ENCODE results near the gene PAFAH1B1. TPM values are rescaled to one million over a fixed set of nuclear protein-coding genes. Genes with fewer than 3 reads are reported as not detected.

The PAFAH1B1 gene
- total and polyA plus RNA-seq, 2 donors (not counting 1 experiment from before 2014, with no cell fraction given): 41.4 to 170 TPM

DNA sequence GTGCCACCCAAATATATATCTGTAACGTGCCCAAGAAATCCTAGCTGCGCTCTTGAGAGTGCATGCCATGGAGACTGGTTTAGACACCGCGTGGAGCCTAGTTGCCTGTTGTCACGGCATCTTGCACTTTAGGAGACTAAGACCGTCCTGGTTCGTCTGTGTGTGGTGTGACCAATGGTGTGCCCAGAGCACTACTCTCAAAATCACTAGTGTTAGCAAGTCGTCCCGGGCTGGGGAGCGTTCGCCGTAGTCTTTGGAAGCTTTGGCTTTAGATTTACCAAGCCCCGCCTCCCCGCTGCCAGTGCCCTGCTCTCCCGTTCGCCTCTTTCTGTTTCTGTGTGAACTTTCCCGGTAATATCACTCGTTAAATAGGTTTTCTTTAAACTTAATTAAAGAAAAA is 91.1 kb downstream of the PAFAH1B1 start:
- no peaks in the 10 kb centered on the region for H3K27me3 ChIP-seq (replicated peaks in 1 of 4; ENCODE audit: control extremely low read depth in 1 of 4, control insufficient read depth in 3 of 4, insufficient read depth in 4 of 4, low read length in 3 of 4)
- H3K4me3 ChIP-seq (ENCODE audit: control extremely low read depth in 1 of 5, extremely low read depth in 1 of 5, insufficient read depth in 1 of 5, low read depth in 2 of 5, low read length in 4 of 5): no peak overlapping the region
- Mint-ChIP-seq H3K4me1 (peaks cover 6% of the 10 kb centered on the region), H3K9me3 (ENCODE audit: insufficient read depth) (no peaks in the 10 kb centered on the region), H3K4me3 (no peak overlapping the region), H3K27me3 (no peaks in the 10 kb centered on the region), H3K27ac (no peak overlapping the region)
- peaks cover 5 to 44% of the 10 kb centered on the region in 2 experiments for H3K36me3 ChIP-seq (replicated peaks in 1 of 2; ENCODE audit: control extremely low read depth in 1 of 2, control insufficient read depth in 1 of 2, extremely low read depth in 1 of 2, insufficient read depth in 2 of 2, low read length in 1 of 2)
- ATAC-seq (ENCODE audit: low read depth) (no peak), DNase-seq (no peak)
- no peaks in the 10 kb centered on the region for H3K4me1 ChIP-seq (ENCODE audit: control insufficient read depth in 2 of 2, insufficient read depth in 2 of 2, low read length in 2 of 2)
- H4K20me1 ChIP-seq (ENCODE audit: control insufficient read depth, insufficient read depth, low read length, poor library complexity, severe bottlenecking): peaks cover 9% of the 10 kb centered on the region
- intact Hi-C loops (cut with micrococcal nuclease): no loop called here
- no peak overlapping the region for H3K4me2 ChIP-seq (replicated peaks; ENCODE audit: low read depth, low read length, poor library complexity, severe bottlenecking)
- H2AFZ ChIP-seq (ENCODE audit: insufficient read depth, low read depth, low read length, poor library complexity, severe bottlenecking): no peak overlapping the region
- ChIA-PET POLR2A (interaction anchor here (0.6 kb wide), 1 partner anchor 972 kb away, joined by 5 read pairs; no protein-coding TSS in a partner anchor), CTCF (interaction anchor here (1.2 to 3.0 kb wide), 2 partner anchors 9 to 37 kb away, joined by 3 to 14 read pairs; no protein-coding TSS in a partner anchor)
- H3K27ac ChIP-seq (ENCODE audit: low read length in 2 of 2): no peak overlapping the region
- no peaks in the 10 kb centered on the region for H3K9me3 ChIP-seq (ENCODE audit: control extremely low read depth in 1 of 3, control insufficient read depth in 2 of 3, insufficient read depth in 1 of 3, low read length in 2 of 3)
- H3K9ac ChIP-seq (ENCODE audit: low read length): no peak overlapping the region
- WGBS (ENCODE audit: insufficient coverage): 96% methylated on average over 9 of the region's 18 CpGs
- H3K79me2 ChIP-seq (ENCODE audit: control insufficient read depth, insufficient read depth, low read length): no peaks in the 10 kb centered on the region
- no peak for TF ChIP-seq EZH2 (IDR thresholded peaks at IDR 0.05; ENCODE audit: borderline replicate concordance, insufficient read depth, low read depth, low read length, poor library complexity, severe bottlenecking)
- TF ChIP-seq, protein P1, sequence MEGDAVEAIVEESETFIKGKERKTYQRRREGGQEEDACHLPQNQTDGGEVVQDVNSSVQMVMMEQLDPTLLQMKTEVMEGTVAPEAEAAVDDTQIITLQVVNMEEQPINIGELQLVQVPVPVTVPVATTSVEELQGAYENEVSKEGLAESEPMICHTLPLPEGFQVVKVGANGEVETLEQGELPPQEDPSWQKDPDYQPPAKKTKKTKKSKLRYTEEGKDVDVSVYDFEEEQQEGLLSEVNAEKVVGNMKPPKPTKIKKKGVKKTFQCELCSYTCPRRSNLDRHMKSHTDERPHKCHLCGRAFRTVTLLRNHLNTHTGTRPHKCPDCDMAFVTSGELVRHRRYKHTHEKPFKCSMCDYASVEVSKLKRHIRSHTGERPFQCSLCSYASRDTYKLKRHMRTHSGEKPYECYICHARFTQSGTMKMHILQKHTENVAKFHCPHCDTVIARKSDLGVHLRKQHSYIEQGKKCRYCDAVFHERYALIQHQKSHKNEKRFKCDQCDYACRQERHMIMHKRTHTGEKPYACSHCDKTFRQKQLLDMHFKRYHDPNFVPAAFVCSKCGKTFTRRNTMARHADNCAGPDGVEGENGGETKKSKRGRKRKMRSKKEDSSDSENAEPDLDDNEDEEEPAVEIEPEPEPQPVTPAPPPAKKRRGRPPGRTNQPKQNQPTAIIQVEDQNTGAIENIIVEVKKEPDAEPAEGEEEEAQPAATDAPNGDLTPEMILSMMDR (IDR thresholded peaks at IDR 0.05): no peak

DNA sequence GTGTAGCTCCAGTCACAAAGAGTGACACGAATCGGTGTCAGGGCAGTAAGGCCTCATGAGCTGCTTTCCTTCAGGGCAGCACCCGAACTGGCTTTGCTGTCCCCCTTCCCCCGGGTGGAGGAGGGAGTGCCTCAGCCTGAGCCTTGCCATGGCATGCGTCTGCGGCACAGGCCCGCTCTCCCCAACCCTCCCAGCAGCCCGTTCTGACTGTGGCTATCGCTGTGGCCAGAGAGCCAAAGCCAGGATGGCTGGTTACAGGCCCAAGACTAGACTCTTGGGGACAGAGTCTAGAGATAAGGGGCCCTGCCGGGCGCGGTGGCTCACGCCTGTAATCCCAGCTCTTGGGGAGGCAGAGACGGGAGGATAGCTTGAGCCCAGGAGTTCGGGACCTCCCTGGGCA is 92.2 kb downstream of the PAFAH1B1 start:
- no peaks in the 10 kb centered on the region for H3K27me3 Mint-ChIP-seq
- H3K27ac ChIP-seq (ENCODE audit: low read length in 2 of 2): no peak overlapping the region
- no peak overlapping the region for H3K9ac ChIP-seq (ENCODE audit: low read length)
- no peak overlapping the region for H2AFZ ChIP-seq (ENCODE audit: insufficient read depth, low read depth, low read length, poor library complexity, severe bottlenecking)
- peaks cover 0 to 2% of the 10 kb centered on the region in 2 donors for H3K4me1 ChIP-seq (ENCODE audit: control insufficient read depth in 2 of 2, insufficient read depth in 2 of 2, low read length in 2 of 2)
- H3K4me1 Mint-ChIP-seq: peaks cover 6% of the 10 kb centered on the region
- 95% methylated on average over 10 of the region's 15 CpGs for WGBS (ENCODE audit: insufficient coverage)
- no peak overlapping the region for H3K27ac Mint-ChIP-seq
- no peak overlapping the region for H3K4me3 ChIP-seq (ENCODE audit: control extremely low read depth in 1 of 5, extremely low read depth in 1 of 5, insufficient read depth in 1 of 5, low read depth in 2 of 5, low read length in 4 of 5)
- no peaks in the 10 kb centered on the region for H3K9me3 Mint-ChIP-seq (ENCODE audit: insufficient read depth)
- no peaks in the 10 kb centered on the region for H3K9me3 ChIP-seq (ENCODE audit: control extremely low read depth in 1 of 3, control insufficient read depth in 2 of 3, insufficient read depth in 1 of 3, low read length in 2 of 3)
- H3K27me3 ChIP-seq (replicated peaks in 1 of 4; ENCODE audit: control extremely low read depth in 1 of 4, control insufficient read depth in 3 of 4, insufficient read depth in 4 of 4, low read length in 3 of 4): no peaks in the 10 kb centered on the region
- intact Hi-C loops (cut with micrococcal nuclease): no loop called here
- no peak overlapping the region for H3K4me2 ChIP-seq (replicated peaks; ENCODE audit: low read depth, low read length, poor library complexity, severe bottlenecking)
- ATAC-seq (ENCODE audit: low read depth) (no peak), DNase-seq (no peak)
- H3K4me3 Mint-ChIP-seq: no peak overlapping the region
- no peaks in the 10 kb centered on the region for H3K79me2 ChIP-seq (ENCODE audit: control insufficient read depth, insufficient read depth, low read length)
- peaks cover 3 to 41% of the 10 kb centered on the region in 2 experiments for H3K36me3 ChIP-seq (replicated peaks in 1 of 2; ENCODE audit: control extremely low read depth in 1 of 2, control insufficient read depth in 1 of 2, extremely low read depth in 1 of 2, insufficient read depth in 2 of 2, low read length in 1 of 2)
- peaks cover 8% of the 10 kb centered on the region for H4K20me1 ChIP-seq (ENCODE audit: control insufficient read depth, insufficient read depth, low read length, poor library complexity, severe bottlenecking)
- TF ChIP-seq, protein P1 (IDR thresholded peaks at IDR 0.05): no peak
- TF ChIP-seq EZH2 (IDR thresholded peaks at IDR 0.05; ENCODE audit: borderline replicate concordance, insufficient read depth, low read depth, low read length, poor library complexity, severe bottlenecking): no peak
- ChIA-PET CTCF (interaction anchor here (0.9 to 3.0 kb wide), 2 partner anchors 10 to 93 kb away, joined by 3 to 14 read pairs; no protein-coding TSS in a partner anchor), POLR2A (no interaction called here)

Measured in B cell (primary cell).